Measurements from ENCODE around the gene JMJD1C.
"Not testable (repeated sequence)": the region's sequence is repeated elsewhere in the genome, so short reads cannot be mapped to it uniquely, and the experiment has no call there.

The JMJD1C gene

GRCh38 chr10:63247771-63248170 is 218.0 kb downstream of the JMJD1C start:
- Histone ChIP-seq H3K36me3 (ENCODE audit: insufficient read depth, insufficient read length, low read length) (peaks cover 2% of the 10 kb centered on the region), H3K27me3 (ENCODE audit: insufficient read depth, insufficient read length) (no peaks in the 10 kb centered on the region), H3K4me1 (ENCODE audit: insufficient read depth, insufficient read length) (no peaks in the 10 kb centered on the region), H3K9ac (ENCODE audit: insufficient read length, low read depth) (no peak overlapping the region), H3K9me3 (ENCODE audit: insufficient read depth, low read length) (0 out of 2 replicates have a peak, but pooled peaks cover 4% of the 10 kb centered on the region), H3K4me3 (ENCODE audit: insufficient read length, low read depth) (no peak overlapping the region)
- TF ChIP-seq YY1 (IDR thresholded peaks at IDR 0.05; ENCODE audit: insufficient read depth, insufficient read length) = no peak
- no peak for TF ChIP-seq SUZ12 (IDR thresholded peaks at IDR 0.05; ENCODE audit: extremely low read depth, insufficient read depth, insufficient read length)
- TF ChIP-seq ZNF274 (IDR thresholded peaks at IDR 0.05; ENCODE audit: low read depth, low read length) = no peak
- no peak for DNase-seq (ENCODE audit: low read depth, low spot score)

- Histone ChIP-seq H3K36me3 (ENCODE audit: insufficient read depth, insufficient read length, low read length) (peaks cover 2% of the 10 kb centered on the region), H3K9ac (ENCODE audit: insufficient read length, low read depth) (no peak overlapping the region), H3K4me3 (ENCODE audit: insufficient read length, low read depth) (no peak overlapping the region), H3K27me3 (ENCODE audit: insufficient read depth, insufficient read length) (no peaks in the 10 kb centered on the region), H3K4me1 (ENCODE audit: insufficient read depth, insufficient read length) (no peaks in the 10 kb centered on the region), H3K9me3 (ENCODE audit: insufficient read depth, low read length) (0 out of 2 replicates have a peak, but pooled peaks cover 4% of the 10 kb centered on the region)
- no peak for TF ChIP-seq YY1 (IDR thresholded peaks at IDR 0.05; ENCODE audit: insufficient read depth, insufficient read length)
- no peak for TF ChIP-seq ZNF274 (IDR thresholded peaks at IDR 0.05; ENCODE audit: low read depth, low read length)
- TF ChIP-seq SUZ12 (IDR thresholded peaks at IDR 0.05; ENCODE audit: extremely low read depth, insufficient read depth, insufficient read length) = no peak
- no peak for DNase-seq (ENCODE audit: low read depth, low spot score)
Measured at GRCh38 chr10:63246356-63246755, 219.4 kb downstream of the JMJD1C start.

- Histone ChIP-seq H3K36me3 (ENCODE audit: insufficient read depth, insufficient read length, low read length) (peaks cover 2% of the 10 kb centered on the region), H3K4me1 (ENCODE audit: insufficient read depth, insufficient read length) (no peaks in the 10 kb centered on the region), H3K27me3 (ENCODE audit: insufficient read depth, insufficient read length) (no peaks in the 10 kb centered on the region), H3K9me3 (ENCODE audit: insufficient read depth, low read length) (0 out of 2 replicates have a peak, but pooled peaks cover 4% of the 10 kb centered on the region), H3K4me3 (ENCODE audit: insufficient read length, low read depth) (no peak overlapping the region), H3K9ac (ENCODE audit: insufficient read length, low read depth) (no peak overlapping the region)
- TF ChIP-seq YY1 (IDR thresholded peaks at IDR 0.05; ENCODE audit: insufficient read depth, insufficient read length) (no peak), SUZ12 (IDR thresholded peaks at IDR 0.05; ENCODE audit: extremely low read depth, insufficient read depth, insufficient read length) (no peak), ZNF274 (IDR thresholded peaks at IDR 0.05; ENCODE audit: low read depth, low read length) (no peak)
- no peak for DNase-seq (ENCODE audit: low read depth, low spot score)
Measured at GRCh38 chr10:63241841-63242281, 223.9 kb downstream of the JMJD1C start.

GRCh38 chr10:63240807-63241206 is 225.0 kb downstream of the JMJD1C start:
- Histone ChIP-seq H3K9ac (ENCODE audit: insufficient read length, low read depth) (no peak overlapping the region), H3K4me3 (ENCODE audit: insufficient read length, low read depth) (no peak overlapping the region), H3K36me3 (ENCODE audit: insufficient read depth, insufficient read length, low read length) (peaks cover 2% of the 10 kb centered on the region), H3K9me3 (ENCODE audit: insufficient read depth, low read length) (no peaks in the 10 kb centered on the region), H3K27me3 (ENCODE audit: insufficient read depth, insufficient read length) (no peaks in the 10 kb centered on the region), H3K4me1 (ENCODE audit: insufficient read depth, insufficient read length) (no peaks in the 10 kb centered on the region)
- DNase-seq (ENCODE audit: low read depth, low spot score) = no peak
- no peak for TF ChIP-seq YY1 (IDR thresholded peaks at IDR 0.05; ENCODE audit: insufficient read depth, insufficient read length)
- TF ChIP-seq ZNF274 (IDR thresholded peaks at IDR 0.05; ENCODE audit: low read depth, low read length) = no peak
- no peak for TF ChIP-seq SUZ12 (IDR thresholded peaks at IDR 0.05; ENCODE audit: extremely low read depth, insufficient read depth, insufficient read length)

GRCh38 chr10:63238501-63238900 is 227.3 kb downstream of the JMJD1C start:
- no peaks in the 10 kb centered on the region for H3K4me1 ChIP-seq (ENCODE audit: insufficient read depth, insufficient read length)
- DNase-seq (ENCODE audit: low read depth, low spot score) = no peak
- H3K4me3 ChIP-seq (ENCODE audit: insufficient read length, low read depth) = no peak overlapping the region
- H3K36me3 ChIP-seq (ENCODE audit: insufficient read depth, insufficient read length, low read length) = no peaks in the 10 kb centered on the region
- TF ChIP-seq YY1 (IDR thresholded peaks at IDR 0.05; ENCODE audit: insufficient read depth, insufficient read length) (no peak), ZNF274 (IDR thresholded peaks at IDR 0.05; ENCODE audit: low read depth, low read length) (no peak), SUZ12 (IDR thresholded peaks at IDR 0.05; ENCODE audit: extremely low read depth, insufficient read depth, insufficient read length) (no peak)
- no peak overlapping the region for H3K9ac ChIP-seq (ENCODE audit: insufficient read length, low read depth)
- H3K27me3 ChIP-seq (ENCODE audit: insufficient read depth, insufficient read length) = no peaks in the 10 kb centered on the region
- H3K9me3 ChIP-seq (ENCODE audit: insufficient read depth, low read length) = no peaks in the 10 kb centered on the region

- DNase-seq (ENCODE audit: low read depth, low spot score) = no peak
- Histone ChIP-seq H3K27me3 (ENCODE audit: insufficient read depth, insufficient read length) (no peaks in the 10 kb centered on the region), H3K9me3 (ENCODE audit: insufficient read depth, low read length) (no peaks in the 10 kb centered on the region), H3K9ac (ENCODE audit: insufficient read length, low read depth) (no peak overlapping the region), H3K36me3 (ENCODE audit: insufficient read depth, insufficient read length, low read length) (no peaks in the 10 kb centered on the region), H3K4me1 (ENCODE audit: insufficient read depth, insufficient read length) (no peaks in the 10 kb centered on the region), H3K4me3 (ENCODE audit: insufficient read length, low read depth) (no peak overlapping the region)
- TF ChIP-seq YY1 (IDR thresholded peaks at IDR 0.05; ENCODE audit: insufficient read depth, insufficient read length) (no peak), ZNF274 (IDR thresholded peaks at IDR 0.05; ENCODE audit: low read depth, low read length) (no peak), SUZ12 (IDR thresholded peaks at IDR 0.05; ENCODE audit: extremely low read depth, insufficient read depth, insufficient read length) (no peak)
Measured at GRCh38 chr10:63237396-63237795, 228.4 kb downstream of the JMJD1C start.

GRCh38 chr10:63236113-63236935 is 229.5 kb downstream of the JMJD1C start:
- Histone ChIP-seq H3K9ac (ENCODE audit: insufficient read length, low read depth) (no peak overlapping the region), H3K27me3 (ENCODE audit: insufficient read depth, insufficient read length) (no peaks in the 10 kb centered on the region), H3K4me1 (ENCODE audit: insufficient read depth, insufficient read length) (no peaks in the 10 kb centered on the region), H3K4me3 (ENCODE audit: insufficient read length, low read depth) (no peak overlapping the region), H3K36me3 (ENCODE audit: insufficient read depth, insufficient read length, low read length) (no peaks in the 10 kb centered on the region), H3K9me3 (ENCODE audit: insufficient read depth, low read length) (no peaks in the 10 kb centered on the region)
- TF ChIP-seq ZNF274 (IDR thresholded peaks at IDR 0.05; ENCODE audit: low read depth, low read length) (no peak), YY1 (IDR thresholded peaks at IDR 0.05; ENCODE audit: insufficient read depth, insufficient read length) (no peak), SUZ12 (IDR thresholded peaks at IDR 0.05; ENCODE audit: extremely low read depth, insufficient read depth, insufficient read length) (no peak)
- DNase-seq (ENCODE audit: low read depth, low spot score) = no peak

GRCh38 chr10:63235136-63235535 is 230.6 kb downstream of the JMJD1C start:
- not testable (repeated sequence) for H3K9ac ChIP-seq (ENCODE audit: insufficient read length, low read depth); H3K9me3 ChIP-seq (ENCODE audit: insufficient read depth, low read length); H3K4me1 ChIP-seq (ENCODE audit: insufficient read depth, insufficient read length); DNase-seq (ENCODE audit: low read depth, low spot score); H3K4me3 ChIP-seq (ENCODE audit: insufficient read length, low read depth); H3K36me3 ChIP-seq (ENCODE audit: insufficient read depth, insufficient read length, low read length); H3K27me3 ChIP-seq (ENCODE audit: insufficient read depth, insufficient read length)

All from NT2/D1 (cell line).